Thoracic aorta (tissue), 2 donors: Measurements from ENCODE around the gene RBM42. TPM values are rescaled to one million over a fixed set of nuclear protein-coding genes. Genes with fewer than 3 reads are reported as not detected.

Source experiments
- ATAC-seq: fragments of 150-250 bp; one replicate; pipeline ENCODE4 v1.8.0; 2017; ENCODE audit warnings: low read depth; ENCODE audit not compliant: insufficient number of reproducible peaks, low FRiP score
- DNase-seq: peaks from one replicate; pipeline ENCODE4 v3.0.0-alpha.2; 2020; ENCODE audit warnings: low spot score
- H3K27ac ChIP-seq, 2 donors: fragments of 200-600 bp; sonication (generic); 1 replicate in 1 of 2; 2 replicates in 1 of 2; pipeline ENCODE4 v1.5.1; 2016; ENCODE audit warnings: mild to moderate bottlenecking in 2 of 2, moderate library complexity in 2 of 2
- H3K27me3 ChIP-seq: fragments of 200-600 bp; sonication (generic); replicated peaks from 2 replicates; pipeline ENCODE4 v1.6.0; 2016; ENCODE audit warnings: mild to moderate bottlenecking; ENCODE audit not compliant: insufficient read depth
- H3K36me3 ChIP-seq: fragments of 200-600 bp; sonication (generic); one replicate; pipeline ENCODE4 v1.5.1; 2016
- H3K4me1 ChIP-seq, 2 donors: fragments of 200-600 bp; sonication (generic); 1 replicate in 1 of 2; 2 replicates in 1 of 2; pipeline versions ENCODE4 v1.5.1 to v1.6.0; 2016; ENCODE audit warnings: low read depth in 2 of 2, mild to moderate bottlenecking in 1 of 2; ENCODE audit not compliant: control insufficient read depth in 1 of 2
- H3K4me3 ChIP-seq: fragments of 200-600 bp; sonication (generic); 2 replicates; pipeline ENCODE4 v1.5.1; 2016; ENCODE audit warnings: mild to moderate bottlenecking
- H3K9me3 ChIP-seq: fragments of 200-600 bp; sonication (generic); 2 replicates; pipeline ENCODE4 v1.5.1; 2016
- total RNA-seq, 2 donors: library from RNA; depleted of rRNA; stranded (reverse); fragments of >200 nt; gene quantifications; one replicate each; pipeline versions ENCODE4 v1.1.0 to v1.2.3, GENCODE V29; 2016
- TF ChIP-seq, protein P1 (sequence below): fragments of 200-600 bp; sonication (generic); IDR thresholded peaks from one replicate; pipeline ENCODE4 v1.5.1; 2019; ENCODE audit warnings: antibody characterized with exemption

RBM42 gene
- total RNA-seq, 2 donors from 2014 or later, result 47.2 to 53.8 TPM

GRCh38 chr19:35644206-35644986 lies 15.6 kb downstream of the RBM42 start:
- H3K4me1 ChIP-seq, result peaks cover 8 to 28% of the 10 kb centered on the region in 2 donors
- H3K9me3 ChIP-seq, result no peaks in the 10 kb centered on the region
- H3K4me3 ChIP-seq, result peak overlapping the region; percentile 86
- peak; percentile 90 for DNase-seq
- no peaks in the 10 kb centered on the region for H3K27me3 ChIP-seq
- ATAC-seq, result peak; percentile 75
- H3K27ac ChIP-seq, result peak overlapping the region; percentile 76 to 88
- TF ChIP-seq, protein P1, sequence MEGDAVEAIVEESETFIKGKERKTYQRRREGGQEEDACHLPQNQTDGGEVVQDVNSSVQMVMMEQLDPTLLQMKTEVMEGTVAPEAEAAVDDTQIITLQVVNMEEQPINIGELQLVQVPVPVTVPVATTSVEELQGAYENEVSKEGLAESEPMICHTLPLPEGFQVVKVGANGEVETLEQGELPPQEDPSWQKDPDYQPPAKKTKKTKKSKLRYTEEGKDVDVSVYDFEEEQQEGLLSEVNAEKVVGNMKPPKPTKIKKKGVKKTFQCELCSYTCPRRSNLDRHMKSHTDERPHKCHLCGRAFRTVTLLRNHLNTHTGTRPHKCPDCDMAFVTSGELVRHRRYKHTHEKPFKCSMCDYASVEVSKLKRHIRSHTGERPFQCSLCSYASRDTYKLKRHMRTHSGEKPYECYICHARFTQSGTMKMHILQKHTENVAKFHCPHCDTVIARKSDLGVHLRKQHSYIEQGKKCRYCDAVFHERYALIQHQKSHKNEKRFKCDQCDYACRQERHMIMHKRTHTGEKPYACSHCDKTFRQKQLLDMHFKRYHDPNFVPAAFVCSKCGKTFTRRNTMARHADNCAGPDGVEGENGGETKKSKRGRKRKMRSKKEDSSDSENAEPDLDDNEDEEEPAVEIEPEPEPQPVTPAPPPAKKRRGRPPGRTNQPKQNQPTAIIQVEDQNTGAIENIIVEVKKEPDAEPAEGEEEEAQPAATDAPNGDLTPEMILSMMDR, result no peak
- no peaks in the 10 kb centered on the region for H3K36me3 ChIP-seq

DNA sequence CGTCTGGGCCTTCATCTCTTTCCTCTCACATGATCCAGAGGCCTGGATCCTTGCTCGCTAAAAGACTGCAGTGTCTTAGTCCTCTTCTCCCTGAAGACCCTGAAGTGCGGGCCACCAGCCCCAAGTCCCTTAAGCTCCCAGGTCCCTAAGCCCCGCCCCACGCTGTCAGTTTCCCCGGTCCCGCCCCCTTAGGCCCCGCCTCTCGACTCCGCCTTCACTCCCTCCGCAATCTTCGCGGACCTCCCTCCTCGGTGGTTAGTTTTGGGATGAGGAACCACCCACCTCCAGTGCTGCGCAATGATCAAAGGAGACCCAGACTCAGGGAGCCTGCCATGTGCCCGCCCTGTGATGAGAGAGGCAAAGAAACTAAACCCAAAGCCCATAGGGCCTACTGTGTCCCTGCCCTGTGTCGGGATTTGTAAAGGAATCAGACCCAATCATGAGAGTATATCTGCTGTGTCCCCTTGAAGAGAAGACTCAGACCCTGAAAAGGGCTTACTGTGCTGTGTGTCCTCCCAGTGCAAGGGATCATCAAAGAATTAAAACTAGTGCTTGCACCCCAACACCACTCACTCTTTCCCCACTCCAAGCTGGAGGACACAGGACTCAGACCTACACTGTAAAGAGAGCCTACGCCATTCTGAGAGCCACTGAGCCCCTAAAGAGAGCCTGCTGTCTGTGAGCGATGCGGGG lies 16.3 kb downstream of the RBM42 start:
- DNase-seq (peak; percentile 68), ATAC-seq (peak; percentile 58)
- no peaks in the 10 kb centered on the region for H3K9me3 ChIP-seq
- H3K27ac ChIP-seq, result peak overlapping the region; percentile 76 to 88
- no peaks in the 10 kb centered on the region for H3K36me3 ChIP-seq
- H3K4me1 ChIP-seq, result peaks cover 9 to 35% of the 10 kb centered on the region in 2 donors
- H3K4me3 ChIP-seq, result peak overlapping the region; percentile 86
- no peaks in the 10 kb centered on the region for H3K27me3 ChIP-seq
- TF ChIP-seq, protein P1, result no peak

GRCh38 chr19:35645680-35646511 lies 17.1 kb downstream of the RBM42 start:
- Histone ChIP-seq H3K27me3 (no peaks in the 10 kb centered on the region), H3K9me3 (no peaks in the 10 kb centered on the region), H3K27ac (peak overlapping the region in 1 of 2 donors; percentile 88), H3K36me3 (no peaks in the 10 kb centered on the region), H3K4me1 (peaks cover 9 to 41% of the 10 kb centered on the region in 2 donors), H3K4me3 (no peak overlapping the region)
- DNase-seq, result no peak
- TF ChIP-seq, protein P1, result no peak
- ATAC-seq, result no peak

DNA sequence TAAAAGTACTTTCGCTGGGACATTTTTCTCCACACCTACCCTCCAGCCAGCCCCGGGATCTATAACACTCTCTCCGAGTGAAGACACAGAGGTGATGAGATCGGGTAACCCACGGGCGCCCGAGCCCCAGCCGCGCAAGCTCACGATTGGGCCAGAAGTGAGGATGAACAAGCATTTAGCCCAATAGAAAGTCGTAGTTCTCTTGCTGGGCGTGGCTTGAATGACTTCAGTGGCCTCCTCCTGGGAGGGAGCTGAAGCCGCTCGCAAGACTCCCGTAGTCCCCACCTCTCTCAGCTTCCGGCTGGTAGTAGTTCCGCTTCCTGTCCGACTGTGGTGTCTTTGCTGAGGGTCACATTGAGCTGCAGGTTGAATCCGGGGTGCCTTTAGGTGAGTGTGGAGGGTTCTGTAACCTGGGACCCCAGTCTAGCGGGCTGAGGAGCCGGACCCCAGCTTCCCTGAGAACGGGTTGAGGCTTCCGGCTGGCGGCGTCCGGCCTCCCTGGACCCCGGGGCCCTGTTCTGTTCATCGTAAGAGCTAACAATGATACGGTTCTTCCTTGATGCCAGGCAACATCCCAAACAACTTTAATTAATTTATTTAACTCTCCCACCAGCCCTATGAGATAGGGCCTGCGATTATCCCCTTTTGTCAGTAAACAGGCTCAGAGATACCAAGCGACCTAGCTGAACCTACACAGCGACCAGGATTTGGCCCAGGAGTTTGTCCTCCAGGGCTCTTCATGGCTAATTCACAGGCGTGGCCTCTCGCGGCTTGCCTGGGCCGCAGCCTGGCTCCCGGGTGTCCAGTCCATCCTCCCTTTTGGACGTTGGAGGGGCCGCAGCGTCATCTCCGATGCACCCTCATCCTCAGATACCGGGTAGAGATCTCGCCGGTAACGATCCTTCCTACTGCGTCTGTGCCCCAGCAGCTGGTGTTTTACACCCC lies 19.5 kb downstream of the RBM42 start, which contains the start of gene COX6B1:
Gene COX6B1, plus strand, starts transcription at position 307 of the 945 bp plus-strand sequence. CDS start 2,921 bp downstream, outside the sequence.
- peak; percentile 84 for ATAC-seq
- Histone ChIP-seq H3K4me1 (peaks cover 9 to 33% of the 10 kb centered on the region in 2 donors), H3K27ac (peak within 1 kb of the TSS; percentile 58 to 70), H3K36me3 (peaks cover 7% of the 10 kb centered on the region), H3K9me3 (no peaks in the 10 kb centered on the region), H3K4me3 (peak within 1 kb of the TSS; percentile 88), H3K27me3 (no peaks in the 10 kb centered on the region)
- DNase-seq, result peak; percentile 85
- TF ChIP-seq, protein P1, result no peak
